Prostate gland (tissue), 2 donors: Measurements from ENCODE around the gene KAZN. TPM values are rescaled to one million over a fixed set of nuclear protein-coding genes. Genes with fewer than 3 reads are reported as not detected.

Experiments used
- DNase-seq: peaks from one replicate; pipeline ENCODE4 v3.0.0-alpha.2; 2019; ENCODE audit warnings: low spot score
- H3K27ac ChIP-seq, 2 donors: fragments of 200-600 bp; sonication (generic); 2 replicates each; pipeline ENCODE4 v1.5.1; 2017 to 2019
- H3K27me3 ChIP-seq: fragments of 200-600 bp; sonication (generic); replicated peaks from 2 replicates; pipeline ENCODE4 v1.5.1; 2019; ENCODE audit not compliant: insufficient read depth
- H3K36me3 ChIP-seq, 2 donors: fragments of 200-600 bp; sonication (generic); 1 replicate in 1 of 2; 2 replicates in 1 of 2; pipeline versions ENCODE4 v1.5.1 to v1.8.1; 2017 to 2019
- H3K4me1 ChIP-seq: fragments of 200-600 bp; sonication (generic); replicated peaks from 2 replicates; pipeline ENCODE4 v1.5.1; 2019
- H3K4me3 ChIP-seq, 2 donors: fragments of 200-600 bp; sonication (generic); 2 replicates each; pipeline ENCODE4 v1.5.1; 2017 to 2019
- H3K9me3 ChIP-seq: fragments of 200-600 bp; sonication (generic); 2 replicates; pipeline ENCODE4 v1.5.1; 2017
- CTCF ChIP-seq, 4 experiments: fragments of 200-600 bp in 2 of 4; fragments of 450-650 bp in 2 of 4; sonication (generic) in 2 of 4; IDR thresholded peaks; 1 replicate in 3 of 4; 2 replicates in 1 of 4; pipeline ENCODE4 v1.5.1; 2016 to 2019; ENCODE audit warnings: antibody characterized with exemption in 4 of 4, mild to moderate bottlenecking in 2 of 4, moderate library complexity in 2 of 4
- POLR2A ChIP-seq: fragments of 450-650 bp; IDR thresholded peaks from one replicate; pipeline ENCODE4 v1.6.1; 2016; ENCODE audit warnings: antibody characterized with exemption, mild to moderate bottlenecking
- POLR2AphosphoS5 ChIP-seq: sonication (generic); formaldehyde crosslinking; IDR thresholded peaks from one replicate; pipeline ENCODE4 v1.6.1; 2017; ENCODE audit warnings: antibody characterized with exemption
- WGBS: methylation state at CpG from one replicate; pipeline ENCODE4 v1.1.5; 2018; 5-methylcytosine and 5-hydroxymethylcytosine counted together
- intact Hi-C: fragments of 100-400 bp; cut with DNase I; formaldehyde crosslinking; loops from one replicate; pipeline ENCODE4 v1.14.2; 2022
- total RNA-seq, 2 donors: library from RNA; depleted of rRNA; stranded (reverse); fragments of >200 nt; gene quantifications; one replicate each; pipeline ENCODE4 v1.1.0, GENCODE V29; 2016

Gene KAZN
- total RNA-seq, 2 donors from 2014 or later: 8.3 to 12.7 TPM

- DNase-seq: no peak
- H3K36me3 ChIP-seq: no peaks in the 10 kb centered on the region
- H3K27me3 ChIP-seq: no peaks in the 10 kb centered on the region
- no peak for TF ChIP-seq POLR2A
- TF ChIP-seq CTCF (IDR thresholded peaks at IDR 0.05): no peak
- H3K27ac ChIP-seq: no peak overlapping the region
- WGBS: 91% methylated on average over 13 of the region's 13 CpGs
- intact Hi-C loops: no loop called here
- no peaks in the 10 kb centered on the region for H3K9me3 ChIP-seq
- no peak overlapping the region for H3K4me3 ChIP-seq
- no peaks in the 10 kb centered on the region for H3K4me1 ChIP-seq
Observed at GRCh38 chr1:14656384-14656937, 58.0 kb downstream of the KAZN start.

GRCh38 chr1:14658642-14659041, 60.2 kb downstream of the KAZN start:
- WGBS: 68% methylated on average over 6 of the region's 6 CpGs
- Histone ChIP-seq H3K4me3 (no peak overlapping the region), H3K27me3 (no peaks in the 10 kb centered on the region), H3K9me3 (no peaks in the 10 kb centered on the region), H3K27ac (no peak overlapping the region), H3K4me1 (no peaks in the 10 kb centered on the region), H3K36me3 (no peaks in the 10 kb centered on the region)
- intact Hi-C loops: no loop called here
- TF ChIP-seq POLR2AphosphoS5 (no peak), CTCF (IDR thresholded peaks at IDR 0.05) (no peak), POLR2A (no peak)
- no peak for DNase-seq

GRCh38 chr1:14659913-14660312, 61.4 kb downstream of the KAZN start:
- WGBS: 72% methylated on average over 11 of the region's 11 CpGs
- TF ChIP-seq POLR2AphosphoS5 (no peak), CTCF (IDR thresholded peaks at IDR 0.05) (no peak), POLR2A (no peak)
- no peak for DNase-seq
- intact Hi-C loops: no loop called here
- Histone ChIP-seq H3K4me3 (no peak overlapping the region), H3K36me3 (no peaks in the 10 kb centered on the region), H3K4me1 (no peaks in the 10 kb centered on the region), H3K9me3 (no peaks in the 10 kb centered on the region), H3K27me3 (no peaks in the 10 kb centered on the region), H3K27ac (no peak overlapping the region)

- 72% methylated on average over 8 of the region's 8 CpGs for WGBS
- no peak overlapping the region for H3K4me3 ChIP-seq
- no peak for TF ChIP-seq POLR2AphosphoS5
- TF ChIP-seq POLR2A: no peak
- TF ChIP-seq CTCF (IDR thresholded peaks at IDR 0.05): no peak
- DNase-seq: no peak
- no peaks in the 10 kb centered on the region for H3K27me3 ChIP-seq
- intact Hi-C loops: no loop called here
- no peaks in the 10 kb centered on the region for H3K36me3 ChIP-seq
- no peaks in the 10 kb centered on the region for H3K9me3 ChIP-seq
- no peaks in the 10 kb centered on the region for H3K4me1 ChIP-seq
- no peak overlapping the region for H3K27ac ChIP-seq
Observed at GRCh38 chr1:14660801-14661200, 62.3 kb downstream of the KAZN start.

- Histone ChIP-seq H3K4me1 (no peaks in the 10 kb centered on the region), H3K27ac (no peak overlapping the region), H3K9me3 (no peaks in the 10 kb centered on the region), H3K27me3 (no peaks in the 10 kb centered on the region), H3K36me3 (no peaks in the 10 kb centered on the region), H3K4me3 (no peak overlapping the region)
- intact Hi-C loops: no loop called here
- no peak for TF ChIP-seq POLR2AphosphoS5
- TF ChIP-seq POLR2A: no peak
- no peak for TF ChIP-seq CTCF (IDR thresholded peaks at IDR 0.05)
- DNase-seq: no peak
- WGBS: 72% methylated on average over 2 of the region's 2 CpGs
Observed at GRCh38 chr1:14661222-14661621, 62.7 kb downstream of the KAZN start.
